Kidney glomerular epithelial cell (primary cell): Measurements from ENCODE around the gene PUM1.
"Not testable (repeated sequence)": the region's sequence is repeated elsewhere in the genome, so short reads cannot be mapped to it uniquely, and the experiment has no call there.

Source experiments
- DNase-seq: peaks from one replicate; lab custom pipeline; 2025; lab: John Stamatoyannopoulos, UW

Gene PUM1

DNA sequence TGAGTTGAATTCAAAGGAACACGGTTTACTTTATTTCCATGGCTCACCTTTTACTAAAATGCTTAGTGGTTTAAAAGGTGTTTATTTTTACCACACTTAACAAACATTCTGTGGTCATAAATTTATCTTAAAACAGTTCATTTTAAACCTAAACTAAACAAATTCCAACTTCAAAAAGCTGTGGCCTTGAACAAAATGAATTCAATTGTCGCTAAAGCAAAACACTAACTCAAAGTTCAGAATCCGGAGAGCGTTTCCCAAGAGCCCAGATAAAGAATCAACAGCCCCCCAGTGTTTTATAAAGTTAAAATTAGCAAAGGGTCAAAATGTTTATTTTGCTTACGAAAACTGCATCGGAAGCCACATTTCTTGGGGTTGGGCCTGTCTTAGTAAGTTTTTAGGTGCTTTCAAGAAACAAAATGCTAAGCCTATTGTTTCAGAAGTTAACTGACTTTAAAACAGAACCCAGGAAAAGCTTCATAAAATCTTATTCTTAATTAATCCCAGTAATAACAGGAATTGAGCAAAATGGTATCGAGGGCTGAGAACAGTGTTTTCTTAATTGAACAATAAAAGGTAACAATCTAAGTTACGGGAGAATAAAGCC, 1.3 kb downstream of the PUM1 start:
- no peak for DNase-seq

DNA sequence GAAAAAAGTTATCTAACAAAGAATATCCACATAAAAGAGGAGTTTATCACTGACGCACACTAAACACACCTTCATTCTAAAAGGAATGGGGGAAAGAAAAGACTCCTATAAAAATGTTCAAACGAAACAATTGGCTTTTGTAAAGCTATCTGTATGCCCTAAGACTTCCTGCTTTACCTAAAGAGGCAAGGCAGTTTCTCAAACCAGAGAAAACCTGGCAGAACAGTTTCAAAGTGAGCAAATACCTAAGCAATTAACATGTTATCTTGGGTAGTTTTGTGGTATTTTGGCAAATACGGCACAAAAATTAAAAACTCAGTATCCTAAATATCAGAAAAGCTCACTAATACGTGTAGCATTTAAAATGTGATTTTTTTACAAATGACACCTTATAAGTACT, 1.9 kb downstream of the PUM1 start:
- DNase-seq, result no peak

DNA sequence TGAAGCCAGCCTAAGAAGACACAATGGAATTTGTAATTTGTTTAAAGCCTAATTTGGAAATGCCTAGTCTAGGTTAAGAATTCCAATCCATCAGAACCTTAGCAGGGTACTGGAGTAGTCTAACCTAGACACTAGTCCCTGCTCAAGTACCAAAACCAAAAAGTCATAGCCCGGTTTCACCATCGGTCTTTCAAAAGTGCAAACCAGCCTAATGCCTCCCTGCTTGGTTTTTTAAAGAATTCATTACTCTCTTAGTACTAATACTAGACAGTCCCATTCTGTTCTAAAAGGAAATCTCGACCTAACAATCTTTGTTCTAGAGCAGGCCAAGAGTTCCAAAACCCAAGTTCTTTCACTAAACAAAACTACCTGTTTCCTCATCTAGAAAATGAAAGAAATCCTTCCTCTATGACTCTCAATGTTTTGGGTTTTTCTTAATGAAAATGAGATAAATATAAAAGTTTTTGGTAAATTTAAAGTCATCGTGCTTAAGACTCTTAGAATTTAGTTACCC, 2.6 kb downstream of the PUM1 start:
- DNase-seq, result no peak

DNA sequence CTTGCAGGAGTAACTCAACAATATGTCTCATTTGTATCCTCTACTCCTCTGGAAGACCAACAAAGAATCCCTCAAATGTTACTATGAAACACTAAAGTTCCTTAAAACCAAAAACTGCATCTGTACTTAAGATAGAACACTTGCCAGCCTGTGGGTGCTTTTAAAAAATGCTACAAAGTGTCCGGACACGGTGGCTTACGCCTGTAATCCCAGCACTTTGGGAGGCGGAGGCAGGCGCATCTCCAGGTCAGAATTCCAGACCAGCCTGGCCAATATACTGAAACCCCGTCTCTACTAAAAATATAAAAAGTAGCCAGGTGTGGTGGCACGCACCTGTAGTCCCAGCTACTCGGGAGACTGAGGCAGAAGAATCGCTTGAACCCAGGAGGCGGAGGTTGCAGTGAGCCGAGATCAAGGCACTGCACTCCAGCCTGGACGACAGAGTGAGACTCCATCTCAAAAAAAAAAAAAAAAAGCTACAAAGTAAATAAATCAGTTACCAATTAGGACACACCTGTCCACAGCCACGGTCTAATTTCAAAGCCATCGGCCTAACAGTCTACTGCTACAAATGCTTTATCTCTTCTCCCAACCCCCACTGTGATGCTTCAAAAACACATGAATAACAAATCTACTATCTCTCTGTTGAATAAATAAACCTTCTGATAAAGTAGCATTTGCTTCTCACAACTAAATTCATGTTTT, 3.2 kb downstream of the PUM1 start:
- DNase-seq, result peak; percentile 15

DNA sequence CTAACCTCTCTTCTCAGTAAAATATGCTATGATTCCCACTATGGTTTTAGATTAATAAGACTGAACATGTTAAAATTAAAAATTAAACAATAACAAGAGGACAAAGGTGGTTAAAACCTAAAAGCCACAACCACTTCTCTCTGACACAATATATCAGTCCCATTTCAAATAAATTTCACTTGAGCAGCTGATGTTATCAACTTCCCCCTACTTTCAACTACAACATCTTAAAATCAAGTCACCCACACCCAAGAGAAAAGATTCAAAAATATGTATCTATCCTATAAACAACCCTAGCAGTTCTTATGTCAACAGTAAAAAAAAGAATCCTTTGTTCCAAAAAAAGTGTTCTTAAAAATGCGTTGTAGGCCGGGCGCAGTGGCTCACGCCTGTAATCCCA, 7.5 kb downstream of the PUM1 start:
- no peak for DNase-seq

DNA sequence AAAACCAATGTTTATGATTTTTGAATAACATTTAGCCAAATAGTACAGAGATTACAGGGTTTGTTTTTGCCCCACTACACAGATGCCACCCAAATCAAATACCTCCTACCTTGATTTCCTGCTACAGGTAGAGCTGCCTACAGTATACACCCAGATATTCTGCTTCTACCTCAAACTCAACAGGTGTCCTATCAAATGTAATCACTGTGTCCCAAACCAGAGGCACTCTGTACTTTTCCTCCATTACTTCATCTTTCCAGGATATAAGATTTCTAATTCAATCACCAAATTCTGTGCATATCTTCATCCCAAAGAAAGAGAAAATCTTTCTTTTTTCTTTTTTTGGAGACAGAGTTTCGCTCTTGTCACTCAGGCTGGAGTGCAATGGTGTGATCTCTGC, 9.6 kb downstream of the PUM1 start:
- DNase-seq, result no peak

DNA sequence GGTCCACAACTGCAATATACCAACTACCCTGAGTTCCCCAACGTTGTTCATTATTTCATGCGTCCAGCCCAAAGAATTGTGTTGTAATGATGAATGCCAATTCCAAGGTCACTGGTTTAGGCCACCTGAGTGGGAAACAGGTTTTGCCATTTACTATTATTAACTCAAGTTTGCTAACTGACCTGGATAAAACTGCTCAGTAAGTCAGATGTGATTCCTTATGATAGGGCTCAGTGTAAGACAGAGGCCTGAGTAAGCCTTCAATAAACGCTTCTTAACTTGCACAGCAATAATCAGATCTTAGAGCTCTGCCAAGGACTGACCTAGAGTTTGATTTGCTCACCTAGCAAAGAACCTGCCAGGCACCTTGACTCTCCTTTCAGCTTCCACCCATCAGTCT, 10.0 kb downstream of the PUM1 start:
- DNase-seq, result no peak

DNA sequence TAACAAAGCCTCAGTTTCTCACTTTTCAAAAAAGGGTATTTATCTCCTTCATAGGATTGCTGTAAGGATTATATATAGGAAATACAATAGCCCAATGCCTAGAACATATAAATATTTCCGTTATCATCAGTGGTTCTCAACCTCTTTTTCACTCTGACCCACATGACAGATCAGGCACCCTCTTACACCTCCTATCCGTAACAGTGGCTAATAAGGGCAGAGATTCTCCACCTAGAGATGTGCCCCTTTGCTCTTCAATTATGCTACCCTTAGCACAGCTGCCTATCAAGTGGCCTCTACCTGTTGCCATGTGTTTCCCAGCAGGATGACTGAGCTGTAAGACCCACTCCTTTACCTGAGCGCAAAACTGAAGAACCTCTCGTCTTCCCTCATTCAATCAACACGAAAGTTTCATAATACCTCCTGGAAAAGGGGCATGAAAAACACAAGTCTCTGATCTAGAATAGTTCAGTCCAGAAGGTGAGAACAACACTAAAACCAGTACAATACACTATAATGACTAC, 10.5 kb downstream of the PUM1 start:
- no peak for DNase-seq

DNA sequence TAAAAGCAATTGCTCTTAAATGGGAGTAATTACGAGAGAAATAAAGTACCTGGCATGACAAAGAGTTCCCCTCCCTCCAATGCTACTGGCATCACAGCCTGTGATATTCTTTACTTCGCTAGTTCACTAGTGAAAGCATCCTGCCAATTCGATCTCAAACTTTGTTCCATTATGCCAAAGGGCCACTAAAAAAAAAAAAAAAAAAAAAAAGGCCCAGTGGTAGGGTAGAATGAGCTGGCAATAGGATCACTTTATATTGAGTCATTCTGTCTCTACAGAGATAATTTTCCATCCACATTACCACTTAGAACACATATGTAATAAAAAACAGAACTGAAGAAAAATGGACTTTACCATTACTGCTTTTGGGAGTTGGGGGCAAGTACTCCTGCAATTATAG, 11.2 kb downstream of the PUM1 start:
- DNase-seq, result no peak

DNA sequence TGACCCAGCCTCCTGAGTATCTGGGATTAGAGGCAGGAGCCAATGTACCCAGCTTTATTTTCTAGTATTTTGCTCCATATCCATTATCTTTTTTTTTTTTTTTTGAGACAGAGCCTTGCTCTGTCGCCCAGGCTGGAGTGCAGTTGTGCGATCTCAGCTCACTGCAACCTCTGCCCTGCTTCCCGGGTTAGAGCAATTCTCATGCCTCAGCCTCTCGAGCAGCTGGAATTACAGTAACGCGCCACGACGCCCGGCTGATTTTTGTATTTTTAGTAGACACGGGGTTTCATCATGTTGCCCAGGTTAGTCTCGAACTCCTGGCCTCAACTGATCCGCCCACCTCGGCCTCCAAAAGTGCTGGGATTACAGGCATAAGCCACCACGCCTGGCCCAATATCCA, 12.9 kb downstream of the PUM1 start:
- not testable (repeated sequence) for DNase-seq

DNA sequence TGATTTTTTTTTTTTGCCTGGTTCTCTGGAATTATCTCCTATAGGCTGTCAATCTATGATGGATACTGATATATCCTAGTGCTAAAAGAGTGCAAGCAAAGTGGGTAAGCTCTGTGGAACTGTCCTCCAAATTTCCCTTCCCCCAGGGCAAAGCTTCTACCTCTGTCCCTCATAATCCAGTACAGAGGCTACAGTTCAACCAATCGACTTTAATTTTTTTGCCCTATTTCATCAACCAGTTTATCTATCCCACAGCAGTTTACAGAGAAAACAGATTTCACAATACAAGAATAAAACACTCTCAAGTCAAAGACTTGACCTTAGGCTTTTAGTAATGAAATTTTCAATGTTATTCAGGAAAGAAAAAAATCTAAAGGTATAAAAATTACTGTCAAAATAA, 13.9 kb downstream of the PUM1 start:
- DNase-seq, result no peak

DNA sequence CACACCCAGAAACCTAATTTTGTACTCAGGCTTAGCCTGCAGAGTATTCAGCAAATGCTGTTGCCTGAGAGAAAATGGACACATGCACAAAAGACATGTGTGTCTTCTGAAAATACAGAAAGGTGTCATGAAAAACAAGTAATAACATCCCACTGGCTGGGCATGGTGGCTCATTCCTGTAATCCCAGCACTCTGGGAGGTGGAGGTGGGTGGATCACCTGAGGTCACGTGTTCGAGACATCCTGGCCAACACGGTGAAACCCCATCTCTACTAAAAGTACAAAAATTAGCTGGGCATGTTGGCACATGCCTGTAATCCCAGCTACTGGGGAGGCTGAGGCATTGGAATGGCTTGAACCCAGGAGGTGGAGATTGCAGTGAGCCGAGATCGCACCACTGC, 18.0 kb downstream of the PUM1 start:
- not testable (repeated sequence) for DNase-seq

DNA sequence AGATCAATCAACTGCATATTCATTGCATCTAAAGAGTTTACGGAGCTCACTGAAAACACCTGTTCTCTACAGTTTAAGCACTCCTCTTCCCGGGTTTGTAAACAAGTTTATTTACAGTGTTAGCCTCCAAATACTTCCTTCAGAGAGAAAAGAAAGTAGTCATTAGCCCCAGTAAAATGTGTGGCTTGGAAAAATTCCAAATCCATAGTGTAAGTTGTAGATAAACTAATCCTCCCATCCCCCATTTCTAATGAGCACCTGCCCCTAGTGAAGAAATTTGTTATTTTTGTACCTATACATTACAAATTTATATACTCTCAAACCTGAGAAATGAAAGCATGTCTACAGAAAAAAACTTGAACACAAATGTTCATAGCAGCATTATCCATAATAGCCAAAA, 21.9 kb downstream of the PUM1 start:
- no peak for DNase-seq

DNA sequence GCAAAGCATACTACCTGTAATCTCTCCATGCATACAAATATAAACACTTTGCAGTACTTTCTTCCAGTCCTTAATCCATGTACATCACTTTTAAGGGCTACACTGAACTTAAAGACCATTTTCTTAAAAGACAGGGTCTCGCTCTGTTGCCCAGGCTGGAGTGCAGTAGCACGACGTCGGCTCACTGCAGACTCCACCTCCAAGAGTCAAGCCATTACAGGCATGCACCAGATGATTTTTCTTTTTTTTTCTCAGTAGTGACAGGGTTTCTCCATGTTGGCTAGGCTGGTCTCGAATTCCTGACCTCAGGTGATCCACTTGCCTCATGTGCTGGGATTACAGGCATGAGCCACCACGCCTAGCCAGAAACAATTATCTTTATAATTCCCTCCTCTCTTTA, 22.9 kb downstream of the PUM1 start:
- DNase-seq, result no peak

DNA sequence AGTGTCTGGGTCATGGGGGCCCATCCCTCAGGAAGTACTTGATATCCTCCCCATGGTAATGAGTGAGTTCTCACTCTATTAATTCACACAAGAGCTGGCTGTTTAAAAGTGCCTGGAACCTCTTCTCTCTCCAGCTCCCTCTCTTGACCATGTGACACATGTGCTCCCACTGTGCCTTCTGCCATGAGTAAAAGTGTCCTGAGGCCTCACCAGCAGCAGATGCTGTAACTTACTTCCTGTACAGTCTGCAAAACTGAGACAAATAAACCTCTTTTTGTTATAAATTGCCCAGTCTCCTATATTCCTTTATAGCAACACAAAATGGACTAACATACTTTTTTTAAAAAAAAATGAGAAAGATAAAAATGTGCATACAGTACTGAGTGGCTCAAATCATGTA, 24.0 kb downstream of the PUM1 start:
- no peak for DNase-seq

DNA sequence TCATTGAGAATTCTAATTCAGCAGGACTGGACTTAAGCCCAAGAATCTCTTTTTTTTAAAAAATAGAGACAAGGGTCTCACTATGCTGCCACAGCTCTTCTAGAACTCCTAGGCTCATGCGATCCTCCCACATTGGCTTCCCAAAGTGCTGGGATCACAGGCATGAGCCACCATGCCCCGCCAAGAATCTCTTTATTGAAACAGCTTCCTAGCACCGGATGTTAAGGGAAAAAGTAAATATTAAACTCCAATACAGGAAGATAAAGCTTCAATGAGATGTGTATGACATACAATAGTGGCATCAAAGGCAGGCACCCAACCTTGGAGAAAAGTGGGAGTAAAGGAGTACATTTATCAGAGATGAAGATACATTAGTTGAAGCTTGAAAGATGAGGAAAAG, 25.5 kb downstream of the PUM1 start:
- DNase-seq, result no peak

DNA sequence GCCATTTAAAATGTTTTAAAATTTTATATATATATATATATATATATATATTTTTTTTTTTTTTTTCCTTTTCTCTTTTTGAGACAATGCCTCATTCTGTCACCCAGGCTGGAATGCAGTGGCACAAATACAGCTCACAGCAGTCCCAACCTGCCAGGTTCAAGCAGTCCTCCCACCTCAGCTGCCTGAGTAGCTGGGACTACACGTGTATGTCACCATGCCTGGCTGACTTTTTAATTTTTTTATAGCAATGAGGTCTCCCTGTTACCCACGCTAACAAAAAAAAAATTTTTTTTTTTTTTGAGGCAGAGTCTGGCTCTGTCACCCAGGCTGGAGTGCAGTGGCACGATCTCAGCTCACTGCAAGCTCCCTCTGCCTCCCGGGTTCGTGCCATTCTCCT, 26.6 kb downstream of the PUM1 start:
- DNase-seq, result not testable (repeated sequence)

DNA sequence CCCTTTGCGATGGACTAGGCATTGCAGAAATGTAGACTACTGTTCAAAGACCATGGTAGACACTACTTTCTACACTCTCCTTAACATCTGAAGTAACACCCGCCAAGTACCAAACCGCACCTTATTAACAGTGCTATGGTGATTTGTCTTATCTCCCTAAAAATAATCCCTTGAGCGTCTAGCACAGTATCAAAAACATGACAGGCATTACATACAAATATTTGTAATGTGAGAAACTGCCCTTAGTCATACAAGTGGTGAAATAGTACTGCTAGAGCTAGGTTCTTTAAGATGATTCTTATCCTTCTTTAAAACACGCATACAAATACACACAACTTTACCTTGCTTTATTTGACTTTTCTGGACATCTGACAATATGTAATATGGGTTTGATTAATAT, 27.2 kb downstream of the PUM1 start:
- no peak for DNase-seq

DNA sequence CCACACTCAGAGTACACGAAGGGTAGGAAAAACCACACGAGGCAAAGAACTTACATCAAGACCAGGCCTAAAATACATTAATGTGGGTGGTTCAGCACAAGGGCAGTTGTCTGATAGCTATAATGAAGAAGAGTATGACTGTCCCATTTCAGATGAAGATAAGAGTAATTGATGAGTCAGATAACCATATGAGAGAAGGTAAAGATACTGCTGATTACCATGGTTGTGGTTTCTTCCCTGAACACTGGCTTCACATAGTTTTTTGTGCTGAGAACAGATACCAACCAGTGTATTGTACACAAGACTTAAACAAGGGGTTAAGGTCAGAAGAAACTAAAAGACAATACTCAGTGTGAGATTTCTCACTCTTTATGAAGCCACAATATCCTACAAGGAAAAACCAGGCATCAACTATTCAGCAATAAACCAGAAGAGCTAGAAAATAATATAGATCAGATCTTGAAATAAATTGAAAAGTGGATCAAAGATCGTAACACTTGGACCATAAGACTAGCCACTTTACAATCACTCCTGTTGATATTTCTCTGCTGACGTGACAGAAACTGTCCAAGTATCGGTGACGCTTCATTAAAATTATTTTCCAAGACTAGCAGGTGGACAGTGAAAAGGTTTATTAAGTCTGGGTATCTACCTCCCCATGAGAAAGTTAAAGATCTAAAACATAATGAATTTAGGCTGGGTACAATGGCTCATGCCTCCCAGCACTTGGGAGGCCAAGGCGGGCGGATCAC, 28.6 kb downstream of the PUM1 start:
- DNase-seq, result no peak

DNA sequence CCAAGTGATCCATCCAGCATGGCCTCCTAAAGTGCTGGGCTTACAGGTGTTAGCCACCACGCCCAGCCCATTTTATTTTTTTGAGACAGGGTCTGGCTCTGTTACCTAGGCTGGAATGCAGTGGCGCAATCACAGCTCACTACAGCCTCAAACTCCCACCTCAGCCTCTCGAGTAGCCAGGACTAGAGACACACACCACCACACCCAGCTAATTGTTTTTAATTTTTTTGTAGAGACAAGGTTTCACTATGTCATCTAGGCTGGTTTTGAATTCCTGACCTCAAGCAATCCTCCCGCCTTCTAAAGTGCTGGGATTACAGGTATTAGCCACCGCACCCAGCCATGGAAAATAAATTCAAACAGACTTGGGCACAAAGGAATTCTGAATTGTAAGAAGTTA, 31.9 kb downstream of the PUM1 start:
- no peak for DNase-seq

DNA sequence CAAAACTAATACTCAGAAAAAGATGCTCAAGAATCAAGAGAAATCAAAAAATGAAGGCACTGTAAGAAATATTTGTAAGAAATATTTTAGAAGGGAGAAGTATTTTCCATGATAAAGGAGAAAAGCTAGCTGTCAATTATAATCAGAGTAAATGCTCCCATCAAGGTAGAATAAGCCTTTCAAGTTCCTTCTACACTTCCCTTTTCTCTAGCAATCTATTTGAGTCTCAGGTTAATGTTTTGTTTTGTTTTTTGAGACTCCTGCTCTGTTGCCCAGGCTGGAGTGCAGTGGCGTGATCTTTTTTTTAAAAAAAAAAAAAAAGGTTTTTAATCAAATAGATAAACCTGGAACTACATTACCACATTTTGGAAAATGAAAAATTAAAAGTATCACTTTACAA, 33.3 kb downstream of the PUM1 start:
- no peak for DNase-seq

DNA sequence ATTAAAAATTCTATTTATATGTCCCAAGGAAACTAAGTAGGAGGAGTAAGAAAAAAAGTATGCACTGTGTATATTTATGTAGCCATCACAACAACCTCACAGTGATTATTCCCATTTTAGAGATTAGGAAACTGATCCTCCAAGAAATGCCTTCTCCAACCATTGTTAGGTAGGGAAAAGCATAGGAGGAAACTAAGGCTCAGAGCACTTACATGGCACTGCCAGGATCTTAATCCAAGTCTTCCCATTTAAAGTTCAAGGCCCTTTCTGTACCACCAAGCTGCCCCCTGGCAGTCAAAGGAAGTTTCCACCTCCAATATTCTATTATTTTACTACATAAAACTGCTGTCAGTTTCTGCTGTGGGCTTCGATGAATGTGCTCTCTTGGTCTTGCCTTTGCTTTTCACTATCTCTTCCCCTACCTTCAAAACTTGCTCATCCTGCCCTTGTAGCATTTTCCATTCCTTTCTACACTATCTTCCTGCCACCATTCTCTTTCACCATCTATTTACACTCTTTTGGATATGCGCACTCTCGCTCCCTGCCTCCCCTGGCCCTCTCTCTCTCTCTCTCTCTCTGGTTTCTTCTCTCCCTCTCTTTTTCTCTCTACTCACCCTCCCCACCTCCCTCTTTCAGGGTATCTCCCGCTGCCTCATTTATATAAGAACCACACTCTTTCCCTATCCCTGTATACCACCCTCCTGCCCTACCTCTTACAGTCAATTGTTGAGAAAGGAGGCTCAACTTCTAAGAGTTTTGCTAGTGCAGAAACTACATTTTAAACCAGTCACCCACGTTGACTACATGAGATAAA, 34.0 kb downstream of the PUM1 start:
- no peak for DNase-seq
